GM12878 (cell line): ENCODE measurements around the gene CYP24A1. TPM values are rescaled to one million over a fixed set of nuclear protein-coding genes. Genes with fewer than 3 reads are reported as not detected.

Experiments
- ATAC-seq: fragments of 200-7000 bp; cut with Tn5 transposase; 3 replicates; pipeline ENCODE4 v1.9.1; 2020; ENCODE audit warnings: mild to moderate bottlenecking, moderate library complexity
- BruUV-seq: library from RNA; stranded (reverse); fragments of 400-500 nt; replicated peaks from 2 replicates; lab custom pipeline; 2021; lab: Mats Ljungman, UMichigan
- CTCF ChIA-PET: fragments of 300-600 bp; sonication (Branson Sonifier 250); formaldehyde crosslinking; extraction: SDS; loops from one replicate; lab custom pipeline; 2021; ENCODE audit warnings: inconsistent platforms; lab: Yijun Ruan, JAX
- POLR2A ChIA-PET: fragments of 350-600 bp; formaldehyde crosslinking; extraction: SDS; loops from one replicate; lab custom pipeline; 2021; ENCODE audit warnings: inconsistent platforms; lab: Charles Lee
- RAD21 ChIA-PET: fragments of 300-600 bp; sonication (Branson Sonifier 250); formaldehyde crosslinking; loops from one replicate; lab custom pipeline; 2023; ENCODE audit warnings: antibody characterized with exemption; ENCODE audit not compliant: unreplicated experiment; lab: Charles Lee
- SMC1A ChIA-PET: fragments of 300-600 bp; sonication (Branson Sonifier 250); formaldehyde crosslinking; loops from one replicate; lab custom pipeline; 2023; ENCODE audit not compliant: unreplicated experiment, uncharacterized antibody; lab: Charles Lee
- DNase-seq: peaks from one replicate; pipeline ENCODE4 v3.0.0-alpha.2; 2011; ENCODE audit warnings: low read depth, low spot score
- FAIRE-seq: peaks from 3 replicates; lab custom pipeline; 2011; peaks lifted over from hg19 to GRCh38; lab: Jason Lieb, UNC
- H2AFZ ChIP-seq: 2 replicates; pipeline ENCODE4 v1.6.0; 2011; ENCODE audit warnings: low read depth, low read length, control low read depth; ENCODE audit not compliant: control insufficient read depth
- H3K27ac ChIP-seq: 2 replicates; pipeline ENCODE4 v1.5.1; 2011; ENCODE audit warnings: control low read depth; ENCODE audit not compliant: control insufficient read depth, insufficient read depth
- H3K27me3 ChIP-seq, 2 experiments: replicated peaks in 1 of 2; 2 replicates each; pipeline versions ENCODE4 v1.6.0 to v1.6.1; 2011; ENCODE audit warnings: low read length in 1 of 2; ENCODE audit not compliant: control insufficient read depth in 2 of 2, insufficient read depth in 2 of 2
- H3K36me3 ChIP-seq, 2 experiments: 2 replicates each; pipeline ENCODE4 v1.5.1; 2011; ENCODE audit warnings: low read length in 1 of 2; ENCODE audit not compliant: control insufficient read depth in 2 of 2, insufficient read depth in 2 of 2
- H3K4me1 ChIP-seq: 2 replicates; pipeline ENCODE4 v1.6.1; 2011; ENCODE audit warnings: mild to moderate bottlenecking, low read length, moderate library complexity, mixed read lengths; ENCODE audit not compliant: control insufficient read depth, insufficient read depth
- H3K4me2 ChIP-seq: 2 replicates; pipeline ENCODE4 v1.6.0; 2011; ENCODE audit warnings: control low read depth; ENCODE audit not compliant: control insufficient read depth, insufficient read depth
- H3K4me3 ChIP-seq: fragments of 200-600 bp; sonication (generic); 2 replicates; pipeline ENCODE4 v1.5.1; 2016
- H3K79me2 ChIP-seq: 2 replicates; pipeline ENCODE4 v1.6.0; 2011; ENCODE audit warnings: low read length; ENCODE audit not compliant: control insufficient read depth, insufficient read depth
- H3K9ac ChIP-seq: 2 replicates; pipeline ENCODE4 v1.8.0; 2011; ENCODE audit warnings: low read length, control low read depth, mixed read lengths; ENCODE audit not compliant: control insufficient read depth, insufficient read depth
- H3K9me3 ChIP-seq: replicated peaks from 3 replicates; pipeline ENCODE4 v1.5.1; 2011; ENCODE audit warnings: mild to moderate bottlenecking, low read length; ENCODE audit not compliant: control insufficient read depth, insufficient read depth
- H4K20me1 ChIP-seq: 2 replicates; pipeline ENCODE4 v1.6.0; 2011; ENCODE audit not compliant: control insufficient read depth, insufficient read depth
- ATF7 ChIP-seq: fragments of 450-650 bp; IDR thresholded peaks from 2 replicates; pipeline ENCODE4 v1.6.1; 2016; ENCODE audit warnings: low read depth, mild to moderate bottlenecking
- BHLHE40 ChIP-seq, 2 experiments: fragments of 450-650 bp in 1 of 2; IDR thresholded peaks; 2 replicates each; pipeline ENCODE4 v1.6.1; 2011 to 2017; ENCODE audit warnings: low read depth in 2 of 2, borderline replicate concordance in 1 of 2, improper control_type of control experiment in 1 of 2, low read length in 1 of 2, mild to moderate bottlenecking in 1 of 2
- ESRRA ChIP-seq: IDR thresholded peaks from 2 replicates; pipeline ENCODE4 v1.6.1; 2012; ENCODE audit warnings: mild to moderate bottlenecking, low read length, improper control_type of control experiment
- EZH2 ChIP-seq: IDR thresholded peaks from 2 replicates; pipeline ENCODE4 v1.6.1; 2012; ENCODE audit warnings: low read depth, mild to moderate bottlenecking, control low read depth, inconsistent platforms, low read length, borderline replicate concordance; ENCODE audit not compliant: control insufficient read depth
- IKZF1 ChIP-seq: fragments of 450-650 bp; conservative IDR thresholded peaks from 2 replicates; pipeline ENCODE4 v1.6.1; 2017; ENCODE audit warnings: antibody characterized with exemption, mild to moderate bottlenecking
- IRF4 ChIP-seq: IDR thresholded peaks from 2 replicates; pipeline ENCODE4 v1.6.1; 2011; ENCODE audit warnings: low read depth, low read length
- KDM1A ChIP-seq: fragments of 200-600 bp; sonication (generic); IDR thresholded peaks from 2 replicates; pipeline ENCODE4 v1.6.1; 2016; ENCODE audit warnings: borderline replicate concordance
- LARP7 ChIP-seq: fragments of 450-650 bp; IDR thresholded peaks from 2 replicates; pipeline ENCODE4 v1.6.1; 2017; ENCODE audit warnings: mild to moderate bottlenecking
- MAX ChIP-seq: IDR thresholded peaks from 2 replicates; pipeline ENCODE4 v1.6.1; 2012; ENCODE audit warnings: low read depth, low read length, improper control_type of control experiment
- RCOR1 ChIP-seq: conservative IDR thresholded peaks from 2 replicates; pipeline ENCODE4 v1.6.1; 2012; ENCODE audit warnings: low read depth, low read length, improper control_type of control experiment
- STAT1 ChIP-seq: fragments of 450-650 bp; conservative IDR thresholded peaks from 2 replicates; pipeline ENCODE4 v1.6.1; 2014; ENCODE audit warnings: antibody characterized with exemption, mild to moderate bottlenecking
- TAF1 ChIP-seq: IDR thresholded peaks from 2 replicates; pipeline ENCODE4 v1.6.1; 2011; ENCODE audit warnings: mild to moderate bottlenecking, low read depth, low read length, borderline replicate concordance
- TCF12 ChIP-seq: IDR thresholded peaks from 2 replicates; pipeline ENCODE4 v1.6.1; 2011; ENCODE audit warnings: low read depth, mild to moderate bottlenecking, low read length
- USF1 ChIP-seq: IDR thresholded peaks from 2 replicates; pipeline ENCODE4 v1.6.1; 2011; ENCODE audit warnings: borderline replicate concordance, low read depth, mild to moderate bottlenecking, moderate library complexity, mixed read lengths, low read length; ENCODE audit not compliant: insufficient read depth; ENCODE audit errors: extremely low read length
- ZSCAN29 ChIP-seq: fragments of 450-650 bp; IDR thresholded peaks from 2 replicates; pipeline ENCODE4 v1.6.1; 2017; ENCODE audit warnings: mild to moderate bottlenecking, moderate library complexity
- WGBS: methylation state at CpG from one replicate; pipeline ENCODE4 v1.1.6; 2016; ENCODE audit warnings: low lambda C conversion rate; ENCODE audit not compliant: insufficient replicate concordance, insufficient coverage; ENCODE audit errors: missing lambda C conversion rate; 5-methylcytosine and 5-hydroxymethylcytosine counted together
- in situ Hi-C: fragments of 300-500 bp; cut with MboI; formaldehyde crosslinking; loops from 9 replicates; pipeline ENCODE4 v1.14.3; 2018; ENCODE audit warnings: mixed read lengths
- intact Hi-C: fragments of 100-400 bp; cut with micrococcal nuclease; formaldehyde crosslinking; loops from one replicate; pipeline ENCODE4 v1.14.2; 2022; ENCODE audit not compliant: unreplicated experiment
- polyA plus RNA-seq, 11 experiments: library from polyadenylated mRNA; depleted of rRNA in 4 of 11; unstranded in 6 of 11; stranded (reverse) in 5 of 11; fragments of >200 nt; fragmentation: Nextera tagmentation in 4 of 11; fragmentation: Illumina TruSeq in 1 of 11; extraction: Ambion mirVana in 4 of 11; extraction: Trizol in 1 of 11; gene quantifications; 1 replicate in 1 of 11; 2 replicates in 10 of 11; pipeline versions ENCODE4 v1.2.1 to v1.2.3, GENCODE V29; 2011 to 2016; ENCODE audit warnings: inconsistent platforms in 2 of 11, missing spikeins in 2 of 11, low read depth in 1 of 11
- total RNA-seq, 4 experiments: library from RNA; depleted of rRNA in 3 of 4; stranded (reverse); fragments of >200 nt in 3 of 4; fragmentation: Illumina TruSeq in 1 of 4; extraction: Trizol in 1 of 4; gene quantifications; 2 replicates each; pipeline versions ENCODE4 v1.2.1 to v1.2.3, GENCODE V29; 2013 to 2021

Gene CYP24A1
- total and polyA plus RNA-seq, 10 of the 15 experiments (the other 5 are each of a cell fraction or from before 2014, with no cell fraction given), result 0.69 TPM; not detected in 9

GRCh38 chr20:54133434-54134427 lies 40.1 kb downstream of the CYP24A1 start:
- Histone ChIP-seq H2AFZ (no peak overlapping the region), H3K27me3 (no peaks in the 10 kb centered on the region)
- TF ChIP-seq TCF12, result no peak
- TF ChIP-seq ATF7, result no peak
- no peak for TF ChIP-seq ESRRA
- no peak for TF ChIP-seq IRF4
- TF ChIP-seq MAX, result no peak
- no peak for TF ChIP-seq IKZF1
- no peak for TF ChIP-seq RCOR1
- TF ChIP-seq TAF1, result no peak
- TF ChIP-seq LARP7, result no peak
- TF ChIP-seq USF1, result no peak
- no peak for TF ChIP-seq ZSCAN29
- TF ChIP-seq BHLHE40 (IDR thresholded peaks at IDR 0.05; ENCODE audit: borderline replicate concordance in 1 of 2, low read depth in 2 of 2, low read length in 1 of 2), result no peak
- TF ChIP-seq EZH2, result no peak
- no peak for TF ChIP-seq KDM1A
- no peak for TF ChIP-seq STAT1
- TF ChIP-seq, all 136 proteins: peak for 0
- ChIA-PET CTCF (interaction anchor here (1.4 kb wide), 1 partner anchor 30 kb away, joined by 6 read pairs; no protein-coding TSS in a partner anchor), POLR2A (no interaction called here), RAD21 (no interaction called here), SMC1A (interaction anchor here (1.0 kb wide), 1 partner anchor 30 kb away, joined by 4 read pairs; no protein-coding TSS in a partner anchor)
- Histone ChIP-seq H4K20me1 (no peaks in the 10 kb centered on the region), H3K4me2 (no peak overlapping the region), H3K9me3 (no peaks in the 10 kb centered on the region; the same call in 2 of the 3 replicates), H3K4me1 (no peaks in the 10 kb centered on the region), H3K4me3 (no peak overlapping the region), H3K36me3 (no peaks in the 10 kb centered on the region), H3K9ac (no peak overlapping the region), H3K27ac (no peak overlapping the region), H3K79me2 (no peaks in the 10 kb centered on the region)
- intact Hi-C loops (no loop called here), in situ Hi-C loops (no loop called here)
- DNase-seq (no peak), ATAC-seq (no peak), FAIRE-seq (no peak)
- no TSS peak for BruUV-seq
- 44% methylated on average over 6 of the region's 6 CpGs for WGBS
